Natural killer cell treated with Interleukin-12 subunit alpha and Interleukin-12 subunit beta and Interleukin-15 and Interleukin-18, amount 100 ng/mL, for 72 hours (primary cell): Measurements from ENCODE around the gene NT5DC4. TPM values are rescaled to one million over a fixed set of nuclear protein-coding genes. Genes with fewer than 3 reads are reported as not detected.

ENCODE experiments used
- ATAC-seq, 2 donors: fragments of 150-1000 bp; cut with Tn5 transposase in 1 of 2; sonication (Bioruptor Pico), chemical (Tn5 transposase) in 1 of 2; 2 replicates each; pipeline ENCODE4 v1.10.0; 2021
- DNase-seq: peaks from one replicate; pipeline ENCODE4 v3.0.0; 2022; ENCODE audit warnings: low spot score
- H3K27ac Mint-ChIP-seq, 2 donors: 1 replicate in 1 of 2; 2 replicates in 1 of 2; pipeline ENCODE4 v1.8.0; 2022; ENCODE audit warnings: mixed read lengths in 2 of 2, mild to moderate bottlenecking in 1 of 2, moderate library complexity in 1 of 2
- H3K27me3 Mint-ChIP-seq, 2 donors: 1 replicate in 1 of 2; 2 replicates in 1 of 2; pipeline ENCODE4 v1.8.0; 2022; ENCODE audit warnings: mixed read lengths in 2 of 2
- H3K36me3 Mint-ChIP-seq: one replicate; pipeline ENCODE4 v1.8.0; 2022; ENCODE audit warnings: mixed read lengths
- H3K4me1 Mint-ChIP-seq, 2 donors: 1 replicate in 1 of 2; 2 replicates in 1 of 2; pipeline ENCODE4 v1.8.0; 2022; ENCODE audit warnings: low read depth in 2 of 2, mixed read lengths in 2 of 2, mild to moderate bottlenecking in 1 of 2
- H3K4me3 Mint-ChIP-seq: one replicate; pipeline ENCODE4 v1.8.0; 2022; ENCODE audit warnings: mixed read lengths
- H3K9me3 Mint-ChIP-seq: 2 replicates; pipeline ENCODE4 v1.8.0; 2022; ENCODE audit warnings: mixed read lengths
- total RNA-seq, 2 donors: library from RNA; stranded (reverse); gene quantifications; one replicate each; pipeline ENCODE4 v1.2.3, GENCODE V29; 2022

Gene NT5DC4
- total RNA-seq, 2 donors from 2014 or later, result not detected

DNA sequence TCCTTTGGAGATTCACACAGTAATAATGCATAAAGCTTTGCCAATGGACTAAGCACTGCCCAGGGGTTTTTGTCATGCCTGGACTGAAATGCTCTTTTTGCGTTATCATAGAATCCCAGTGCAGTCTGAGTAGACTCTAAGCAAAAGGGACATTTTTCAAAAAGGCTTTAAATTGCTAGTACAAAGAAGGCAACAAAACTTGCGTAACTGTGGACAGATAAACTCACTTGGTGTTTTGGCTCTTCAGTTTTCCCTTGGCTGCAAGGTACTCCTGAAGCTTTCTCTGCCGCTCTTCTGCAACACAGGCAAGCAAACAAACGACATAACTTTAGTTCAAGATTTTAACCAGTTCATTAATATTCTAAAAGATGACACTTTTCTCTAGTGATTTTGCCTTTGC, 41.5 kb downstream of the NT5DC4 start:
- no peaks in the 10 kb centered on the region for H3K9me3 Mint-ChIP-seq
- H3K27ac Mint-ChIP-seq, result no peak overlapping the region
- H3K4me3 Mint-ChIP-seq, result peak overlapping the region; percentile 8
- DNase-seq (no peak), ATAC-seq (no peak)
- no peaks in the 10 kb centered on the region for H3K27me3 Mint-ChIP-seq
- H3K36me3 Mint-ChIP-seq, result peaks cover 10% of the 10 kb centered on the region
- peaks cover 29 to 34% of the 10 kb centered on the region in 2 donors for H3K4me1 Mint-ChIP-seq

DNA sequence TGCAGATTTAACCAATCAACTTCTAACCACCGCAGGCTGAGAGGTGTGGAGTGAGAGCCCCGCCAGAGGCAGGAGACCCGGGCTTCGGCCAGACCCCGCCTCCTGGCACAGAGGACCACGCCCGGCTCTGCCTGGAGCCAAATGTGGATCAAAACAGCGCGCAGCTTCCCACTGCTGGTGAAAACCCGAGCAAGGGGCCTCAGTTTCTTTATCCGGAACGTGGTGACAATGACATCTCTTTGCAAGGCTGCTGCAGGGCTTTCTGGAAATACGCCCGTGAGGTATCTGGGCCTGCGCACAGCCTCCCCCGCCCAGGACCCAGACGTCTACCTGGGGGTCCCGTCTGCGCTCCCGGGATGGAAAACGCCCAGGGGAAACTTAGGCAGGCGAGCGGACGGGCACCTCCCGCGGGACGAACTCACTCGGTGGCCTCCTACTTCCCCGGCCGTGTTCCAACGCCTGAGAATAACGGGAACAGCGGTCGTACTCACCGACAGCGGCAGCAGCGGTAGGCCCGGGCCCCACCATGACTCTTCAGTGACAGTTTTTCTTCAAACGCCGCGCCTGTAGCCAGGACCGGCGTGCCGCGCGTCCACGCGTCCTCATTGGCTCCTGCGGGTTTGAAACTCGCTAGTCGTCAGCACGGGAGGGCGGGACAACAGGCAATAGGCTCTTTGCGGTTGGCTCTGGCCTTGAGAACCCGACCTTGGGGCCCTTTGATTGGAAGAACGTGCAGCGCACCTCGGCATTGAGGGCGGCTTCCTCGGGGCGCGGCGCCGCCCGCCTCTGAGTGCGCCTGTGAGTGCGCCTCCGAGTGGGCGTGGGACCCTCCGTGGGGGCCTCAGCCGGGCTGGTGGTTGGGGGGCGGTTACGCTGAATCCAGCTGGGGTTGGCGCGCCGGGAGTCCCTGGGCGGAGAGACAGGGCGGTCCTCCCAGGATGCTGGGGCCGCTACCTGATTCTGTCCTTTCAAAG, 43.5 kb downstream of the NT5DC4 start, which contains the start of gene CKAP2L:
Gene CKAP2L (minus strand): TSS at position 539 of the 974 bp plus-strand sequence. CDS start 11 bp downstream, at position 528.
- H3K4me3 Mint-ChIP-seq, result peak within 1 kb of the TSS; percentile 95
- DNase-seq (peak; percentile 97), ATAC-seq (peak; percentile 99)
- peaks cover 41 to 47% of the 10 kb centered on the region in 2 donors for H3K4me1 Mint-ChIP-seq
- H3K36me3 Mint-ChIP-seq, result peaks cover 4% of the 10 kb centered on the region
- peak within 1 kb of the TSS; percentile 84 to 85 for H3K27ac Mint-ChIP-seq
- no peaks in the 10 kb centered on the region for H3K27me3 Mint-ChIP-seq
- peaks cover 4% of the 10 kb centered on the region for H3K9me3 Mint-ChIP-seq

DNA sequence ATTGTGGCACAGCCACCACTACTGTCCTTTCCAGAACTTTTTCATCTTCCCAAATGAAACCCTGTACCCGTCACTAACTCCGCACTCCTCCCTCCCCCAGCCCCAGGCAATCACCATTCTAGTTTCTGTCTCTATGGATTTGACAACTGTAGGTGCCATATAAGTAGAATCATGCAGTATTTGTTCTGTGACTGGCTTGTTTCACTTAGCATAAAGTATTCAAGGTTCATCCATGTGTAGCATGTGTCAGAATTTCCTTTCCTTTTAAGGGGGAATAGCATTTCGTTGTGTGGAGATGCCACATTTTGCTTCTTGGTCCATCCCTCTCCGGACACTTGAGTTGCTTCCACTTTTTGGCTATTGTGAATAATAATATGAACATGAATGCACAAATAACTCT, 44.4 kb downstream of the NT5DC4 start:
- peak overlapping the region; percentile 95 for H3K4me3 Mint-ChIP-seq
- no peak for ATAC-seq
- H3K36me3 Mint-ChIP-seq, result peaks cover 4% of the 10 kb centered on the region
- H3K9me3 Mint-ChIP-seq, result peaks cover 4% of the 10 kb centered on the region
- peaks cover 41 to 47% of the 10 kb centered on the region in 2 donors for H3K4me1 Mint-ChIP-seq
- H3K27ac Mint-ChIP-seq, result peak overlapping the region; percentile 84 to 85
- DNase-seq, result no peak
- H3K27me3 Mint-ChIP-seq, result no peaks in the 10 kb centered on the region

- Mint-ChIP-seq H3K27me3 (no peaks in the 10 kb centered on the region), H3K27ac (peak overlapping the region; percentile 47 to 87), H3K4me3 (peak overlapping the region; percentile 64), H3K9me3 (peaks cover 4% of the 10 kb centered on the region), H3K36me3 (no peaks in the 10 kb centered on the region), H3K4me1 (peaks cover 41 to 47% of the 10 kb centered on the region in 2 donors)
- DNase-seq (no peak), ATAC-seq (no peak)
These were observed 47.0 kb downstream of the NT5DC4 start for GRCh38 chr2:112767693-112768330.

- DNase-seq, result no peak
- H3K27me3 Mint-ChIP-seq, result no peaks in the 10 kb centered on the region
- H3K4me1 Mint-ChIP-seq, result peaks cover 39 to 43% of the 10 kb centered on the region in 2 donors
- no peak for ATAC-seq
- peak overlapping the region; percentile 64 for H3K4me3 Mint-ChIP-seq
- H3K27ac Mint-ChIP-seq, result peak overlapping the region; percentile 47 to 87
- H3K36me3 Mint-ChIP-seq, result no peaks in the 10 kb centered on the region
- peaks cover 4% of the 10 kb centered on the region for H3K9me3 Mint-ChIP-seq
These were observed 47.6 kb downstream of the NT5DC4 start for GRCh38 chr2:112768432-112768831.

DNA sequence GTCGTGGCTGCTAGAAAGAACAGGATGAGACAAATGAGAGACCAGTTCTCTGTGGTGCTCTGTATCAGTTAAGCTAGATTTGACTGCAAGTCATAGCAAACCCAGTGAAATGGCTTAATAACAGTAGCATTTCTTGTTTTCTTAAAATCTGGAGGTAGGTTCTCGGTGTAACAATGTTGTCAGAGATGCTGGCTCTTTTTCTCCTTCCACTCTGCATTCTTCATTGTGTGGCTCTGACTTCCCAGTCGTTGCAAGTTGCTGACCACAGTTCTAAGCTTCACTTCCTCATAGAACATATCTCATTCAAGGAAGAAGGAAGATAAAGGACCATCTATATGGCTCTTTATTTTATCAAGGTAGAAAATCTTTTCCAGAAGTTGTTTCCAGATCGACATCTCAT, 51.5 kb downstream of the NT5DC4 start:
- Mint-ChIP-seq H3K36me3 (no peaks in the 10 kb centered on the region), H3K27ac (peak overlapping the region in 1 of 2 donors; percentile 18), H3K4me3 (no peak overlapping the region), H3K9me3 (peaks cover 9% of the 10 kb centered on the region), H3K27me3 (no peaks in the 10 kb centered on the region), H3K4me1 (peaks cover 35 to 36% of the 10 kb centered on the region in 2 donors)
- ATAC-seq (no peak), DNase-seq (no peak)

DNA sequence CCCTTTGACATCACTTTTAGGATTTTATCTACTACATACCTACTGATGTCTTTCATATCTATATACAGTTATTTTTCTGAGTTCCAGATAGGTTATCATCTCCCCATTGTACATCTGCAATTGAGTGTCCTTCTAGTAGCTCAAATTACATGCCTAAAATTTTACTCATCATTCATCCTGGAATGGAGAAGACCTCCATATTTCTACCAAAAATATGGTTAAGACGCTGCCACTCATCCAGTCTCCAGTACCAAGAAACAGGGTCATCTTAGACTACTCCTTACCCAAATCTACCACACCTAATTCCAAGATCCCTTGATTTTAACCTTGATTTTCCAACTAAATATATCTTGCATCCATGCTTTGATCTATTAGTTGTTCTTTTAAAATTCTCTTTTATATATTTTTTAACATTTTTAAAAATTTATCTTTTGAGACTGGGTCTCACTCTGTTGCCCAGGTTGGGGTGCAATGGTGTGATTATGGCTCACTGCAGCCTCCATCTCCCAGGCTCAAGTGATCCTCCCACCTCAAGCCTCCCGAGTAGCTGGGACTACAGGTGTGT, 52.2 kb downstream of the NT5DC4 start:
- Mint-ChIP-seq H3K27ac (no peak overlapping the region), H3K36me3 (no peaks in the 10 kb centered on the region), H3K9me3 (peaks cover 11% of the 10 kb centered on the region), H3K4me1 (peaks cover 35% of the 10 kb centered on the region in 2 donors), H3K27me3 (no peaks in the 10 kb centered on the region), H3K4me3 (no peak overlapping the region)
- ATAC-seq (no peak), DNase-seq (no peak)

DNA sequence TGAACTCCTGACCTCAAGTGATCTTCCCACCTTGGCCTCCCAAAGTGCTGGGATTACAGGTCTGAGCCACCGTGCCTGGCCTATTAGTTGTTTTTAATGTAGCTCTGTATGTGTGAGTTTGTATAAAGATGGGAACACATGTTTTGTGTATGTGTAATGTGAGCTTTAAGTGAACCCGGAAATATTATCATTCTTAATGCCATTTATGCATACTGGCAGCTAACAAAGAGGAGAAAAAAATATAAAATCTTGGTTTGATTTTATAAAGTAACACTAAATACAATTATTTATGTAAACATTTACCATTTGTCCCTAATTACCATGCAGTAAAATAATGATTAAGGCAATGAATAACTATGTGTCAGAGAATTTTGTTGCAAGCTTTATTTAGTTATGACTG, 52.7 kb downstream of the NT5DC4 start:
- no peaks in the 10 kb centered on the region for H3K27me3 Mint-ChIP-seq
- peaks cover 29 to 30% of the 10 kb centered on the region in 2 donors for H3K4me1 Mint-ChIP-seq
- no peak overlapping the region for H3K4me3 Mint-ChIP-seq
- DNase-seq (no peak), ATAC-seq (no peak)
- no peak overlapping the region for H3K27ac Mint-ChIP-seq
- peaks cover 11% of the 10 kb centered on the region for H3K9me3 Mint-ChIP-seq
- no peaks in the 10 kb centered on the region for H3K36me3 Mint-ChIP-seq

- H3K27me3 Mint-ChIP-seq, result no peaks in the 10 kb centered on the region
- H3K9me3 Mint-ChIP-seq, result peaks cover 7% of the 10 kb centered on the region
- H3K4me3 Mint-ChIP-seq, result no peak overlapping the region
- DNase-seq (no peak), ATAC-seq (no peak)
- no peaks in the 10 kb centered on the region for H3K36me3 Mint-ChIP-seq
- H3K27ac Mint-ChIP-seq, result no peak overlapping the region
- peaks cover 23 to 25% of the 10 kb centered on the region in 2 donors for H3K4me1 Mint-ChIP-seq
These were observed 53.9 kb downstream of the NT5DC4 start for GRCh38 chr2:112774536-112775285.

- Mint-ChIP-seq H3K36me3 (no peaks in the 10 kb centered on the region), H3K9me3 (peaks cover 7% of the 10 kb centered on the region), H3K4me3 (no peak overlapping the region), H3K4me1 (peaks cover 23 to 25% of the 10 kb centered on the region in 2 donors), H3K27ac (peak overlapping the region in 1 of 2 donors; percentile 39), H3K27me3 (no peaks in the 10 kb centered on the region)
- no peak for DNase-seq
- no peak for ATAC-seq
These were observed 55.3 kb downstream of the NT5DC4 start for GRCh38 chr2:112776113-112776512.

DNA sequence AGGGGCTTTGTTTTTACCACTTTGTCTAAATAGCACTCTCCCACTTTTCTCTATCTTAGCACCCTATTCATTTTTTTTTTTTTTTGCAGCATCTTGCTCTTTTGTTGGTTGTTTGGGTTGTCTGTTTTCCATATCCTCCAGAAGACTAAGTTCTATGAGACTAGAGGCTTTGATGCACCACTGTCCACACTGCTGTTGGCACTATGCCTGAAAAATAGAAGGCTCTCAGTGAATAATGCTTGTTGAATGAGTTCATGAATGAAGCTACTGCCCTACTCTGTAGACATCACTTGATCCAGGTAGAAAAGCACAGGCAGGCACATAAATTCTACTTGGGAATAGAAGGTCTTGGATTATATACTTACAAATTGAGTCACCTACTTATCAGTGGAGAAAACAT, 56.2 kb downstream of the NT5DC4 start:
- no peak for DNase-seq
- no peaks in the 10 kb centered on the region for H3K27me3 Mint-ChIP-seq
- peaks cover 7% of the 10 kb centered on the region for H3K9me3 Mint-ChIP-seq
- peak overlapping the region in 1 of 2 donors; percentile 87 for H3K27ac Mint-ChIP-seq
- peak overlapping the region; percentile 6 for H3K4me3 Mint-ChIP-seq
- H3K36me3 Mint-ChIP-seq, result no peaks in the 10 kb centered on the region
- peaks cover 23 to 32% of the 10 kb centered on the region in 2 donors for H3K4me1 Mint-ChIP-seq
- ATAC-seq, result no peak

DNA sequence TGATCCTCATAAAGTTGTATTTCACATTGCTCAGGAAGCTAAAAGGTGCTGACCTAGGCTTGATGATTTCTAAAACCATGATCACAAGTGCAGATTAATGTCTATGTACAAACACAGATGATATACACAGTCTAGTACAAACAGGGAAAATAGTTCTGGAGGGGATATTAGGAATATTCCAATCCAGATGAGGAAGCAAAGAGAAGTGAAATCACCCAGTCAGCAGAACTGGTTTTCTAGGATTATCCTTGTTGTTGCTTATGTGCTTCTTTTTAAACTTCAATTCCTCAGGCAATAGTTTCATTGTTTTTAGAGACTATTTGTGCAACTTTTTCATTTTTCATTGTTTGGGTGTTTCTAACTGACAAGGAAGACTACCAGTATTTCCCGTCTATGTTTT, 58.8 kb downstream of the NT5DC4 start:
- Mint-ChIP-seq H3K36me3 (no peaks in the 10 kb centered on the region), H3K4me3 (no peak overlapping the region), H3K9me3 (peaks cover 7% of the 10 kb centered on the region), H3K27me3 (peaks cover 0 to 13% of the 10 kb centered on the region in 2 donors), H3K27ac (no peak overlapping the region), H3K4me1 (peaks cover 37 to 55% of the 10 kb centered on the region in 2 donors)
- ATAC-seq (no peak), DNase-seq (no peak)

DNA sequence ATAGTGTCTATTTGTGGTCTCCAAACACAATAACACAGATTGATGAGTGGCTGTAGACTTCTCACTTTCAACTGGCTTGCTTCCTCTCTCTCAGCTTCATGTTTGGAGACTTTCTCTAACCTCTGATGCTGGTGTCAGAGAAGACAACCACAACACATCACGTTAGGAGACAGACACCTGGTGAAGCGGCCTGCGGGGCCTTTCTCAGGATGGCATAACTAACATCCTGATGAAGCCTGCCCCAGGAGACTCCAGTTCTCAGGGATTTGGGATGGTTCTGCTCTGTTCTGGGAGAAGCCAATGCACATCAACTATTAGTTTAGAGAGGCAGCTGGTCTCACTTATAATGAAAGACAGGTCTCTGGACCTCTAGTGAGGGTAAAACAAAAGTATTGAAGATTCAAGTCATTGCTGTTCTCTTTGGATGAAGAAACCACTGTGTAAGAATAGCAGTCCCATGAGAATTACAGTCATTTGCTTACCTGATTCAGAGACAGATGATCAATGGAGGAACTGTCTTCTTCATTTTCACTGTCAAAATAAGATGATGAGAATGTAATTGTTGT, 61.5 kb downstream of the NT5DC4 start:
- peaks cover 0 to 17% of the 10 kb centered on the region in 2 donors for H3K27me3 Mint-ChIP-seq
- H3K4me1 Mint-ChIP-seq, result peaks cover 23 to 42% of the 10 kb centered on the region in 2 donors
- ATAC-seq (no peak), DNase-seq (no peak)
- H3K4me3 Mint-ChIP-seq, result no peak overlapping the region
- H3K27ac Mint-ChIP-seq, result peak overlapping the region in 1 of 2 donors; percentile 43
- peaks cover 2% of the 10 kb centered on the region for H3K9me3 Mint-ChIP-seq
- H3K36me3 Mint-ChIP-seq, result no peaks in the 10 kb centered on the region
